ENCODE data around the gene PATJ. TPM values are rescaled to one million over a fixed set of nuclear protein-coding genes. Genes with fewer than 3 reads are reported as not detected.

PATJ gene
- total RNA-seq, 1 experiment from 2014 or later: 57.9 TPM

GRCh38 chr1:62024690-62025089, 282.4 kb downstream of the PATJ start (continued):
- TF ChIP-seq, protein P1, sequence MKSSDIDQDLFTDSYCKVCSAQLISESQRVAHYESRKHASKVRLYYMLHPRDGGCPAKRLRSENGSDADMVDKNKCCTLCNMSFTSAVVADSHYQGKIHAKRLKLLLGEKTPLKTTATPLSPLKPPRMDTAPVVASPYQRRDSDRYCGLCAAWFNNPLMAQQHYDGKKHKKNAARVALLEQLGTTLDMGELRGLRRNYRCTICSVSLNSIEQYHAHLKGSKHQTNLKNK (CRISPR knock-in tag; IDR thresholded peaks at IDR 0.05): no peak

GRCh38 chr1:62025154-62025553, 282.9 kb downstream of the PATJ start:
- peaks cover 12% of the 10 kb centered on the region for H3K9me3 Mint-ChIP-seq
- H3K27ac Mint-ChIP-seq: 0 out of 2 replicates have a peak overlapping the region, but pooled peaks have one; percentile 64
- H3K36me3 Mint-ChIP-seq: peaks cover 19% of the 10 kb centered on the region
- H3K4me1 Mint-ChIP-seq: peaks cover 26% of the 10 kb centered on the region
- TF ChIP-seq TEAD4 (CRISPR knock-in tag; IDR thresholded peaks at IDR 0.05): no peak
- no peak for TF ChIP-seq CREB1 (CRISPR knock-in tag; IDR thresholded peaks at IDR 0.05)
- TF ChIP-seq, protein P2, sequence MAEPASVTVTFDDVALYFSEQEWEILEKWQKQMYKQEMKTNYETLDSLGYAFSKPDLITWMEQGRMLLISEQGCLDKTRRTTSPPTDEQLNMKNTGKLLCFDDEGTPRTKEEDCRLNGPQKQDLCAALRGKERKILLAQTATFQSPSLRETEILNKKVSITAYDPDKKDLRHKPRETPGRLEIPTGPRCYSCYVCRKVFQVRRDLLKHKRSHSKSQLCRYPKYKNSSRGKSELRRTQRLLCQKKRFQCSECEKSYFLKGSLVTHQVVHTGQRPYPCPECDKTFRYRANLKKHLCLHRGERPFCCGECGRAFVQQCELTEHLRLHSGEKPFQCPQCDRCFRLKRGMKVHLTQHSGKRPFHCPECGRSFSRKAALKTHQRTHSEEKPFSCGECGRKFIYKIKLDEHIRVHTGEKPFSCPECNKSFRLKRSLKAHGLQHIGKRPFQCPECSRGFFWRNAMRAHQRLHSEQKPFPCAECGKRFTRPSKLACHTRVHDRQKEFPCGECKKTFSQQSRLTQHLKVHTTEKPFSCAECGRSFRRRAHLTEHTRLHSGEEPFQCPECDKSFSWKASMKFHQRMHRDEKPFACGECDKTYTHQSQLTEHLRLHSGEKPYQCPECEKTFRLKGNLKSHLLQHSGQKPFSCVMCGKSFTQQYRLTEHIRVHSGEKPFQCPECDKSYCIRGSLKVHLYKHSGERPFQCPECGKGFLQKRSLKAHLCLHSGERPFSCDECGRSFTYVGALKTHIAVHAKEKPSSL (CRISPR knock-in tag; conservative IDR thresholded peaks at IDR 0.05): no peak
- TF ChIP-seq ETV6 (CRISPR knock-in tag; IDR thresholded peaks at IDR 0.05): no peak
- no peak for TF ChIP-seq TP53 (CRISPR knock-in tag; IDR thresholded peaks at IDR 0.05)
- no peaks in the 10 kb centered on the region for H3K27me3 Mint-ChIP-seq (ENCODE audit: low read depth)
- no peak overlapping the region for H3K4me3 Mint-ChIP-seq
- CTCF ChIA-PET: no interaction called here
- DNase-seq (ENCODE audit: low spot score): no peak
- no peak for ATAC-seq
- POLR2A ChIA-PET: interaction anchor here (0.5 kb wide), 1 partner anchor 31 kb away, joined by 3 read pairs; no protein-coding TSS in a partner anchor

GRCh38 chr1:62025892-62026291, 283.6 kb downstream of the PATJ start:
- CTCF ChIA-PET: no interaction called here

More at GRCh38 chr1:62025892-62026291, 283.6 kb downstream of the PATJ start:
- POLR2A ChIA-PET: no interaction called here
- H3K4me3 Mint-ChIP-seq: no peak overlapping the region
- H3K27ac Mint-ChIP-seq: peak overlapping the region; percentile 15
- H3K36me3 Mint-ChIP-seq: peaks cover 23% of the 10 kb centered on the region
- peaks cover 16% of the 10 kb centered on the region for H3K9me3 Mint-ChIP-seq
- no peaks in the 10 kb centered on the region for H3K27me3 Mint-ChIP-seq (ENCODE audit: low read depth)
- DNase-seq (ENCODE audit: low spot score) (no peak), ATAC-seq (no peak)
- no peak for TF ChIP-seq ZNF532 (CRISPR knock-in tag; IDR thresholded peaks at IDR 0.05; ENCODE audit: borderline replicate concordance)
- no peak for TF ChIP-seq MAX (CRISPR knock-in tag; IDR thresholded peaks at IDR 0.05)
- TF ChIP-seq, protein P2 (CRISPR knock-in tag; conservative IDR thresholded peaks at IDR 0.05): no peak
- TF ChIP-seq ELF4 (CRISPR knock-in tag; IDR thresholded peaks at IDR 0.05; ENCODE audit: low read depth): no peak
- TF ChIP-seq RELA (CRISPR knock-in tag; IDR thresholded peaks at IDR 0.05; ENCODE audit: borderline replicate concordance): no peak
- no peak for TF ChIP-seq ZSCAN18 (CRISPR knock-in tag; IDR thresholded peaks at IDR 0.05)
- no peak for TF ChIP-seq ZNF671 (CRISPR knock-in tag; IDR thresholded peaks at IDR 0.05)
- TF ChIP-seq, protein P3, sequence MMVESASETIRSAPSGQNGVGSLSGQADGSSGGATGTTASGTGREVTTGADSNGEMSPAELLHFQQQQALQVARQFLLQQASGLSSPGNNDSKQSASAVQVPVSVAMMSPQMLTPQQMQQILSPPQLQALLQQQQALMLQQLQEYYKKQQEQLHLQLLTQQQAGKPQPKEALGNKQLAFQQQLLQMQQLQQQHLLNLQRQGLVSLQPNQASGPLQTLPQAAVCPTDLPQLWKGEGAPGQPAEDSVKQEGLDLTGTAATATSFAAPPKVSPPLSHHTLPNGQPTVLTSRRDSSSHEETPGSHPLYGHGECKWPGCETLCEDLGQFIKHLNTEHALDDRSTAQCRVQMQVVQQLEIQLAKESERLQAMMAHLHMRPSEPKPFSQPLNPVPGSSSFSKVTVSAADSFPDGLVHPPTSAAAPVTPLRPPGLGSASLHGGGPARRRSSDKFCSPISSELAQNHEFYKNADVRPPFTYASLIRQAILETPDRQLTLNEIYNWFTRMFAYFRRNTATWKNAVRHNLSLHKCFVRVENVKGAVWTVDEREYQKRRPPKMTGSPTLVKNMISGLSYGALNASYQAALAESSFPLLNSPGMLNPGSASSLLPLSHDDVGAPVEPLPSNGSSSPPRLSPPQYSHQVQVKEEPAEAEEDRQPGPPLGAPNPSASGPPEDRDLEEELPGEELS (CRISPR knock-in tag; IDR thresholded peaks at IDR 0.05): no peak
- TF ChIP-seq, protein P4, sequence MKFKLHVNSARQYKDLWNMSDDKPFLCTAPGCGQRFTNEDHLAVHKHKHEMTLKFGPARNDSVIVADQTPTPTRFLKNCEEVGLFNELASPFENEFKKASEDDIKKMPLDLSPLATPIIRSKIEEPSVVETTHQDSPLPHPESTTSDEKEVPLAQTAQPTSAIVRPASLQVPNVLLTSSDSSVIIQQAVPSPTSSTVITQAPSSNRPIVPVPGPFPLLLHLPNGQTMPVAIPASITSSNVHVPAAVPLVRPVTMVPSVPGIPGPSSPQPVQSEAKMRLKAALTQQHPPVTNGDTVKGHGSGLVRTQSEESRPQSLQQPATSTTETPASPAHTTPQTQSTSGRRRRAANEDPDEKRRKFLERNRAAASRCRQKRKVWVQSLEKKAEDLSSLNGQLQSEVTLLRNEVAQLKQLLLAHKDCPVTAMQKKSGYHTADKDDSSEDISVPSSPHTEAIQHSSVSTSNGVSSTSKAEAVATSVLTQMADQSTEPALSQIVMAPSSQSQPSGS (CRISPR knock-in tag; IDR thresholded peaks at IDR 0.05; ENCODE audit: borderline replicate concordance, low read depth): no peak
- TF ChIP-seq NFE2L1 (CRISPR knock-in tag; IDR thresholded peaks at IDR 0.05): no peak
- peaks cover 30% of the 10 kb centered on the region for H3K4me1 Mint-ChIP-seq

Data from WTC11 (cell line).